OCI-LY1 (cell line): ENCODE results near the gene PFKL.

ENCODE experiments used
- H2AFZ ChIP-seq: fragments of 200-600 bp; sonication (generic), shearing (Covaris generic); 2 replicates; pipeline ENCODE4 v1.6.0; 2014; ENCODE audit warnings: antibody characterized with exemption, mild to moderate bottlenecking, low read length
- H3F3A ChIP-seq: fragments of 200-600 bp; sonication (generic), shearing (Covaris generic); 2 replicates; pipeline ENCODE4 v1.6.0; 2014; ENCODE audit warnings: mild to moderate bottlenecking, antibody characterized with exemption, low read length, moderate library complexity; ENCODE audit not compliant: insufficient read depth
- H3K27ac ChIP-seq: fragments of 200-600 bp; sonication (generic); 2 replicates; pipeline ENCODE4 v1.5.1; 2014; ENCODE audit warnings: low read length, mixed run types, mild to moderate bottlenecking, low read depth; ENCODE audit not compliant: poor library complexity, severe bottlenecking
- H3K27me3 ChIP-seq: fragments of 200-600 bp; sonication (generic); 2 replicates; pipeline ENCODE4 v1.6.0; 2014; ENCODE audit warnings: antibody characterized with exemption, mild to moderate bottlenecking, low read length, moderate library complexity; ENCODE audit not compliant: insufficient read depth
- H3K36me3 ChIP-seq: fragments of 200-600 bp; sonication (generic); 2 replicates; pipeline ENCODE4 v1.6.1; 2014; ENCODE audit warnings: mild to moderate bottlenecking, antibody characterized with exemption, low read length, moderate library complexity, mixed read lengths; ENCODE audit not compliant: insufficient read depth
- H3K4me1 ChIP-seq: fragments of 200-600 bp; sonication (generic); 2 replicates; pipeline ENCODE4 v1.5.1; 2014; ENCODE audit warnings: mild to moderate bottlenecking, low read length, moderate library complexity; ENCODE audit not compliant: insufficient read depth, severe bottlenecking
- H3K4me2 ChIP-seq: fragments of 200-600 bp; sonication (generic), shearing (Covaris generic); 2 replicates; pipeline ENCODE4 v1.6.1; 2014; ENCODE audit warnings: low read length
- H3K4me3 ChIP-seq: fragments of 200-600 bp; sonication (generic); 2 replicates; pipeline ENCODE4 v1.5.1; 2014; ENCODE audit warnings: low read length, low read depth, mild to moderate bottlenecking, mixed read lengths; ENCODE audit not compliant: poor library complexity, severe bottlenecking
- H3K79me2 ChIP-seq: fragments of 200-600 bp; shearing (Covaris generic); 2 replicates; pipeline ENCODE4 v1.6.1; 2016; ENCODE audit warnings: mixed run types, low read length, mixed read lengths; ENCODE audit not compliant: insufficient read depth
- H3K9ac ChIP-seq: fragments of 200-600 bp; sonication (generic), shearing (Covaris generic); 2 replicates; pipeline ENCODE4 v1.6.1; 2014; ENCODE audit warnings: mild to moderate bottlenecking, low read length, mixed read lengths
- H3K9me2 ChIP-seq: fragments of 200-600 bp; sonication (generic), shearing (Covaris generic); 2 replicates; pipeline ENCODE4 v1.6.1; 2014; ENCODE audit warnings: low read depth, mild to moderate bottlenecking, low read length, mixed read lengths
- H3K9me3 ChIP-seq: fragments of 200-600 bp; shearing (Covaris generic); 2 replicates; pipeline ENCODE4 v1.6.1; 2014; ENCODE audit warnings: low read length, mixed read lengths
- H4K20me1 ChIP-seq: fragments of 200-600 bp; sonication (generic), shearing (Covaris generic); 2 replicates; pipeline ENCODE4 v1.6.0; 2016; ENCODE audit warnings: mild to moderate bottlenecking, low read length; ENCODE audit not compliant: insufficient read depth
- EZH2 ChIP-seq: fragments of 200-600 bp; sonication (generic), shearing (Covaris generic); IDR thresholded peaks from 2 replicates; pipeline ENCODE4 v1.8.0; 2017; ENCODE audit warnings: borderline replicate concordance, mixed run types, mild to moderate bottlenecking, antibody characterized with exemption, low read length, moderate library complexity, mixed read lengths
- TF ChIP-seq, protein P1 (sequence below): fragments of 200-600 bp; sonication (generic), shearing (Covaris generic); IDR thresholded peaks from 2 replicates; pipeline ENCODE4 v1.5.1; 2017; ENCODE audit warnings: mild to moderate bottlenecking, antibody characterized with exemption, low read length, moderate library complexity, mixed read lengths

Gene PFKL

GRCh38 chr21:44335266-44336059 lies 35.6 kb downstream of the PFKL start:
- no peak overlapping the region for H3K4me3 ChIP-seq
- H3K4me2 ChIP-seq: no peak overlapping the region
- H3K27me3 ChIP-seq: no peaks in the 10 kb centered on the region
- peaks cover 15% of the 10 kb centered on the region for H3K4me1 ChIP-seq
- no peak for TF ChIP-seq EZH2
- TF ChIP-seq, protein P1, sequence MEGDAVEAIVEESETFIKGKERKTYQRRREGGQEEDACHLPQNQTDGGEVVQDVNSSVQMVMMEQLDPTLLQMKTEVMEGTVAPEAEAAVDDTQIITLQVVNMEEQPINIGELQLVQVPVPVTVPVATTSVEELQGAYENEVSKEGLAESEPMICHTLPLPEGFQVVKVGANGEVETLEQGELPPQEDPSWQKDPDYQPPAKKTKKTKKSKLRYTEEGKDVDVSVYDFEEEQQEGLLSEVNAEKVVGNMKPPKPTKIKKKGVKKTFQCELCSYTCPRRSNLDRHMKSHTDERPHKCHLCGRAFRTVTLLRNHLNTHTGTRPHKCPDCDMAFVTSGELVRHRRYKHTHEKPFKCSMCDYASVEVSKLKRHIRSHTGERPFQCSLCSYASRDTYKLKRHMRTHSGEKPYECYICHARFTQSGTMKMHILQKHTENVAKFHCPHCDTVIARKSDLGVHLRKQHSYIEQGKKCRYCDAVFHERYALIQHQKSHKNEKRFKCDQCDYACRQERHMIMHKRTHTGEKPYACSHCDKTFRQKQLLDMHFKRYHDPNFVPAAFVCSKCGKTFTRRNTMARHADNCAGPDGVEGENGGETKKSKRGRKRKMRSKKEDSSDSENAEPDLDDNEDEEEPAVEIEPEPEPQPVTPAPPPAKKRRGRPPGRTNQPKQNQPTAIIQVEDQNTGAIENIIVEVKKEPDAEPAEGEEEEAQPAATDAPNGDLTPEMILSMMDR: no peak
- no peaks in the 10 kb centered on the region for H3K9me2 ChIP-seq
- H4K20me1 ChIP-seq: no peaks in the 10 kb centered on the region
- H3F3A ChIP-seq: peaks cover 4% of the 10 kb centered on the region; the same call in 1 of the 2 replicates
- H2AFZ ChIP-seq: no peak overlapping the region
- peaks cover 10% of the 10 kb centered on the region; the same call in 1 of the 2 replicates for H3K36me3 ChIP-seq
- no peaks in the 10 kb centered on the region for H3K79me2 ChIP-seq
- H3K9me3 ChIP-seq: no peaks in the 10 kb centered on the region
- H3K9ac ChIP-seq: no peak overlapping the region
- no peak overlapping the region for H3K27ac ChIP-seq

GRCh38 chr21:44337449-44337848 lies 37.6 kb downstream of the PFKL start:
- peaks cover 10% of the 10 kb centered on the region; the same call in 1 of the 2 replicates for H3K36me3 ChIP-seq
- peaks cover 4% of the 10 kb centered on the region; the same call in 1 of the 2 replicates for H3F3A ChIP-seq
- H3K9ac ChIP-seq: no peak overlapping the region
- TF ChIP-seq, protein P1: no peak
- no peak for TF ChIP-seq EZH2
- no peaks in the 10 kb centered on the region for H3K9me3 ChIP-seq
- H3K4me2 ChIP-seq: no peak overlapping the region
- no peak overlapping the region for H2AFZ ChIP-seq
- no peak overlapping the region for H3K4me3 ChIP-seq
- H3K27me3 ChIP-seq: no peaks in the 10 kb centered on the region
- no peaks in the 10 kb centered on the region for H3K9me2 ChIP-seq
- H3K4me1 ChIP-seq: peaks cover 15% of the 10 kb centered on the region
- H3K79me2 ChIP-seq: no peaks in the 10 kb centered on the region
- H4K20me1 ChIP-seq: no peaks in the 10 kb centered on the region
- no peak overlapping the region for H3K27ac ChIP-seq

DNA sequence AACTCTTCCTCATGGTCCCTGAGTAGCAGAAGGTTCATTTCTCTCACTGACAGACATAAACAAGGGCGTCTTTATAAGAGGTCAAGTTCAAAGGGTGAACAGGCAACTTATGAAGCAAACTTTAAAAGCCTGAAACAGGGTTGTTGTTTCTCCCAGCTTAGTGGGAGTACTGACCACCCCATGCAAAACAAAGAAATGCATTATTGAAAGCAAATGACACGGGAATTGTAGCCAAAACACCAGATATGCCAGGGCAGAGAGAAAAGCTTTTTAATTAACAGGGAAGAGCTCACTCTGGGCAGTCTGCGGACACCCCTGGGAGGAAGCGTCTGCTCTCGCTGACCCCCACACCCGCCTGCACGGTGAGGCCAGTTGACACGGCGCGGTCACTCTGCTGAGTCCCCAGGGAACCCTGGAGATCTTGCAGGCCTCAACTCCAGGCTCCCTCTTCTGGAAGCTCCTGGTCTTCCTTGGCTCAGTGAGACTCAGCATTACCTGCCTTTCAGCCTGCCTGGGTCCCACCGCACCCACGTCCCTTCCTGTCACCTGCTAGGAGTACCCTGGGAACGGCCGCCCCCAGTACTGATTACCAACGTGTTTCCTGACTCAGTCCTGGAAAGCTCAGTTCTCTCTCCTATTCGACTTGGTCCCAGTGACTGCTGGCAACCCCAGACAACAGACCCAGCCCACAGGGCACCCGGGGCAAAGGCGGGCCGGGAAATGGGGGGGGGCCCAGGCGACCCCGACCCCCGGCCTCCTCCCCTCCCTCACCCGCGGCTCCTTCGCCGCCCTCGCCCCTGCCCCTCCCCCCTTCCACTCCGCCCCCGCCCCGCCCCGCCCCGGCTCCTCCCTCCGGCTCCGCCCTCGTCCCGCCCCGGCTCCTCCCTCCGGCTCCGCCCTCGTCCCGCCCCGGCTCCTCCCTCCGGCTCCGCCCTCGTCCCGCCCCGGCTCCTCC lies 38.4 kb downstream of the PFKL start:
- peak overlapping the region; percentile 62; the same call in 1 of the 2 replicates for H3K4me2 ChIP-seq
- peaks cover 4% of the 10 kb centered on the region; the same call in 1 of the 2 replicates for H3F3A ChIP-seq
- H2AFZ ChIP-seq: no peak overlapping the region
- H3K36me3 ChIP-seq: peaks cover 10% of the 10 kb centered on the region; the same call in 1 of the 2 replicates
- no peaks in the 10 kb centered on the region for H3K79me2 ChIP-seq
- TF ChIP-seq, protein P1: no peak
- no peak for TF ChIP-seq EZH2
- H3K4me1 ChIP-seq: peaks cover 15% of the 10 kb centered on the region
- H3K27ac ChIP-seq: no peak overlapping the region
- no peaks in the 10 kb centered on the region for H3K9me2 ChIP-seq
- H3K27me3 ChIP-seq: no peaks in the 10 kb centered on the region
- H3K9me3 ChIP-seq: no peaks in the 10 kb centered on the region
- no peaks in the 10 kb centered on the region for H4K20me1 ChIP-seq
- no peak overlapping the region for H3K9ac ChIP-seq
- H3K4me3 ChIP-seq: peak overlapping the region; percentile 50
